Stimulated activated CD4-positive, alpha-beta T cell treated with anti-CD3 and anti-CD28 coated beads, Interleukin-12 subunit alpha, Interleukin-12 subunit beta, amount 100 ng/mL, for 4 hours (primary cell): ENCODE data around the gene GALR3.
"Not testable (repeated sequence)": the region's sequence is repeated elsewhere in the genome, so short reads cannot be mapped to it uniquely, and the experiment has no call there.

Experiments used
- DNase-seq: peaks from one replicate; pipeline ENCODE4 v3.0.0-alpha.2; 2020

GALR3 gene, protein sequence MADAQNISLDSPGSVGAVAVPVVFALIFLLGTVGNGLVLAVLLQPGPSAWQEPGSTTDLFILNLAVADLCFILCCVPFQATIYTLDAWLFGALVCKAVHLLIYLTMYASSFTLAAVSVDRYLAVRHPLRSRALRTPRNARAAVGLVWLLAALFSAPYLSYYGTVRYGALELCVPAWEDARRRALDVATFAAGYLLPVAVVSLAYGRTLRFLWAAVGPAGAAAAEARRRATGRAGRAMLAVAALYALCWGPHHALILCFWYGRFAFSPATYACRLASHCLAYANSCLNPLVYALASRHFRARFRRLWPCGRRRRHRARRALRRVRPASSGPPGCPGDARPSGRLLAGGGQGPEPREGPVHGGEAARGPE

DNA sequence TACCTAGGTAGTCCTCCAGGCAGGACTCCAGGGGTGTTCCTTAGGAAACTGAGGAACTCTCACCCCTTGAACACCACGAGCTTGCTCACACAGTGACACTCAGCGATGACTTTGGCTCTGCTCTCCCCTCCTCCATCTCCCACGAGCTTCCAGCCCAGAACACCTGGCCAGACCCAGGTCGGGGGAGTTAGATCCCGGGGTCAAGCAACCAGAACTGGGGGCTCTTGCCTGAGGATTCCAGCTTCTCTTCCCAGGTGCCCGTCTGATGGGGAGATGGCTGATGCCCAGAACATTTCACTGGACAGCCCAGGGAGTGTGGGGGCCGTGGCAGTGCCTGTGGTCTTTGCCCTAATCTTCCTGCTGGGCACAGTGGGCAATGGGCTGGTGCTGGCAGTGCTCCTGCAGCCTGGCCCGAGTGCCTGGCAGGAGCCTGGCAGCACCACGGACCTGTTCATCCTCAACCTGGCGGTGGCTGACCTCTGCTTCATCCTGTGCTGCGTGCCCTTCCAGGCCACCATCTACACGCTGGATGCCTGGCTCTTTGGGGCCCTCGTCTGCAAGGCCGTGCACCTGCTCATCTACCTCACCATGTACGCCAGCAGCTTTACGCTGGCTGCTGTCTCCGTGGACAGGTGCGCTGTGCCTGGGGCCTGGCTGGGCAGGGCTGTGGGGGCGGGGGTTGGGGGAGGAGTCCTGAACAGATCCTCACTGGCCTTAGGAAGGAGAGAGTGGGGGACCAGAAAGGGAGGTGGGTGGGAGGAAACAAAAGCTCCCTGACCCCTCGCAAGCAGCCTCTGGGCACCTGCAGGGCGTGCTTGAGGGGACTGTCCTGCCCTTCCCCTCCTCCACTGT is at the start of gene GALR3:
Gene GALR3, plus strand, starts transcription at position 249 of the 852 bp plus-strand sequence. Its CDS starts 25 bp downstream, at position 274.
- DNase-seq: no peak

DNA sequence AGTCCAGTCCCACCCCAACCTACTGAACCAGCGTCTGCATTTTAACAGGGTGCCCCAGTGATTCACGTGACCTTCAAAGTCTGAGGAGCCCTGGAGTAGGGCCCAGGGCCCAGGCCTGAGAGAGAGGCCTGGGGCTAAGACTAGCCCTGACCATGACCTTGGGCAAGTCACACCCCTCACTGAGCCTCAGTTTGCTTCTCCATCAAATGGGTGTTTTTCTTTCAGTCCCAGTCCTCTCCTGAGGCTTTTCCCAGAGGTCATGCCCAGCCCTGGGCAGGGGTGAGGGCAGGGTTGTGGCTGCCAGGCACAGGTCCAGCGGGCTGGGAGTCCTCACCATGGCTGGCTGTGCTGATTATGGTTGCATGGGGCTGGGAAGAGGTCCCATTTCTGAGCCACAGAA is 48.5 kb upstream of the GALR3 start:
- no peak for DNase-seq

DNA sequence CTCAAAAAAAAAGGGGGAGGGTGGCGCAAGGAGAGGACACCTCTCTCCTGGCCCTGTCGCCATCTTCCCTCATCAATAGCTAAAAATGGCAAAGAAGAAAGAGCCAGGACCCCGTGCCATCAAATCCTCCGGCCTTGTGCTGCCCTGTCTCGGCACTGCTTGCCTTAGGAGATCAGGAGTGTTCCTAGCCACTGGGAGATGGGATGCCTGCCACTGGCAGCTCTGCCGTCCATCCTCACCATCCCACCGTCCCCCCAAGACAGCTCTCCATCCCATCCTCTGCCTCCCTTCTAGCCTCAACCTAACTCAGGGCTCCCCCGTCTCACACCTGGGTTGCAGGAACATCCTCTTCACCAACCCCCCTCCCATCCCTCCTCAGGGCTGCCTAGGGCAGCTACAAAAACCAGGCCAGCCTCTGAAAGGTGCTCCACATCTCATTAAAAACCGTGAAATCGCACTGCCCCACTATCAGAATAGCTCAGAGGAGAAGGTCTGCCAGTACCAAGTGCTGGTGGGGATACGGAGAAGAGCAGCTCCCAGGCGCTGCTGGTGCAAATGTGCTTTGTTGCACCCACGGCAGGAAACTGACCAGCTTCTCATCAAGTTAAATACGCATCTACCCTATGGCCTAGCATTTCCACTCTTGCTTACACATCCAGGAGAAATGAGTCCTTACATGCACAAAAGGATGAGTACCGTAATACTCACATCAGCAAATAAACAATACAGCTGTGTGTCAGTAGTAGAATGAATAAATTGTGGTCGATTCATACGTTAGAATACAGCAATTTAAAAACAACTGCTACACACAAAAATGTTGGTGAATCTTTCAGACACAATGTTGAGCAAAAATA is 47.2 kb upstream of the GALR3 start:
- no peak for DNase-seq

DNA sequence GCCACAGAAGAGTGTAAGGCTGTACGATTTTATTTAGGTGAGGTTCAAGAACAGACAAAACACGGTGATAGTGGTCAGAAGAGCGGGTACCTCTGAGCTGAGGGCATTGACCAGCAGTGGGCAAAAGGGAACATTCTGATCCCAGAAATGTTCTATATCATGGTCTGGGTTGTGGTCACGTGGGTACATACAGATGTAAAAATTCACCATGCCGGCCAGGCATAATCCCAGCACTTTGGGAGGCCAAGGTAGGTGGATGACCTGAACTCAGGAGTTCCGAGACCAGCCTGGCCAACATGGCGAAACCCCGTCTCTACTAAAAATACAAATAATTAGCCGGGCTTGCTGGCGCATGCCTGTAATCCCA is 46.6 kb upstream of the GALR3 start:
- no peak for DNase-seq

DNA sequence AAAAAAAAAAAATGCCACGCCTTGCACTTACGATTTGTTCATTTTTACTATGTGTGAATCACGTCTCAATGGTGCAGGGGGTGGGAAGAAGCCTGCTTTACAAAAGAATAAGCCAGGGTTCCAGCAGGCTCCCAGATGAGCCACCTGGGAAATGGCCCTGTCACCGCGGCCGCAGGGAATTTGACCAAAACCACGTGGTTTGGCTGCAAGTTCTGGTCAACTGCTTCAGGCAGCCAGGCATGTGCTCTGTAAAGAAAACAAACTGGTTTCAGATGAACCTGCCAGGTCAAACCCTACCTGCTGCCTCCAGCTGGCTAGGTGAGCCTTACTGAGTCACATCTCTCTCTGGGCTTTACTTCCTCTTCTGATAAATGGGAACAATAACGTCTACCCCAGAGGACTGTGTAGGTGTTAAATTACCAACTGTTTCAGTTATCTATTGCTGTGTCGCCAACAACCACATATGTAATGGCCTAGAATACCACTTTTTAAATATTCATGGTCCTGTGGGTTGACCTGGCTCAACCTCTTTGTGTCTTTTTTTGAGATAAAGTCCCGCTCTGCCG is 46.0 kb upstream of the GALR3 start:
- DNase-seq: no peak

DNA sequence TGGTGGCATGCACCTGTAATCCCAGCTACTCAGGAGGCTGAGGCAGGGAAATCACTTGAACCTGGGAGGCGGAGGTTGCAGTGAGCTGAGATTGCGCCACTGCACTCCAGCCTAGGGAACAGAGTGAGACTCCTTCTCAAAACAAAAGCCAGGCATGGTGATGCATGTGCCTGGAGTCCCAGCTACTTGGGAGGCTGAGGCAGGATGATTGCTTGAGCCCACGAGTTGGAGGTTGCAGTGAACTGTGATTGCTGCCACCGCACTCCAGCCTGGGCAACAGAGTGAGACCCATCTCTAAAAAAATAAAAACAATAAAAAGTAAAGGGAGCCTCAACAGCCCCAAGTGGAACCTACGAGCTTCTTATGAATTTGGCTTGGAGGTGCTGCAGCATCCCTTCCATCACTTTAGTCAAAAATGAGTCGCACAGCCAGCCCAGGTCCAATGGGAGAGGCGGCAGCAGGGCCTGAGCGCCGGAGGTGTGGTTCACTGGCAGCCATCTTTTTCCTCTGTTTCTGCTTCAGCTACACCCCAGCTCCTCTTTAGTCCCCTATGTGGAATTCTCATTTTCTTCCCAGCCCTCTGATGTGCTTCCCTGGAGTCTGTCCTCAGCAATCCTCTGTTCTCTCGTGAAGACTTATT is 44.7 kb upstream of the GALR3 start:
- DNase-seq: no peak

DNA sequence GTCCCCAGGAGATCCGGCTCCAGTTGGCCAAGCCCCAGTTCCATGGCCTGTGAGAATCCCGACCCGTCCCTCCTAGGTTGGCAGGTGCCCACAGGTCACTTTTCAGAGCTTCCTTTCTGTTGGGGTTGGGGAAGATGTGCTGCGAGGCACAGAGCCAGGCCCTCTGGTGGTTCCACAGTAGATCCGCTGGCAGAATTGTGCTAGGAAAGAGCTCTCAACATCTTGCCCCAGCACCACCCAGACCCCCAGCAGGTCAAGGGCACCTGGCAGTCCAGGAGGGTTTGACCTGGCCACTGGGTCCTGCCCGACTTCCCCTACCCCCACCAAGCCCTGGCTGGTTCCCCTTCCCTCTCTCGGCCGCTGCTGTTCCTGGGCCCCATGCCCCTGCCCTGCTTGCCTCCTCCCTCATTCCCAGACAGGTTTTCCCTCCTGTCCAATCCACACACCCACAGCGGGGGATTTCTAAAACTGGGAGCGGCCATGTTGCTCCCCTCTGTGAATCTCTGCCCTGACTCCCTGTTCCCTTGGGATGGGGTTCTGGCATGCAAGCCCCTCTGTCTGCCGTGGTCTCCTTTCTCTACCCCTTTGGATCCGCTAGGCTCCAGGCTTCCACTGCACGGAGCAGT is 41.6 kb upstream of the GALR3 start:
- no peak for DNase-seq

DNA sequence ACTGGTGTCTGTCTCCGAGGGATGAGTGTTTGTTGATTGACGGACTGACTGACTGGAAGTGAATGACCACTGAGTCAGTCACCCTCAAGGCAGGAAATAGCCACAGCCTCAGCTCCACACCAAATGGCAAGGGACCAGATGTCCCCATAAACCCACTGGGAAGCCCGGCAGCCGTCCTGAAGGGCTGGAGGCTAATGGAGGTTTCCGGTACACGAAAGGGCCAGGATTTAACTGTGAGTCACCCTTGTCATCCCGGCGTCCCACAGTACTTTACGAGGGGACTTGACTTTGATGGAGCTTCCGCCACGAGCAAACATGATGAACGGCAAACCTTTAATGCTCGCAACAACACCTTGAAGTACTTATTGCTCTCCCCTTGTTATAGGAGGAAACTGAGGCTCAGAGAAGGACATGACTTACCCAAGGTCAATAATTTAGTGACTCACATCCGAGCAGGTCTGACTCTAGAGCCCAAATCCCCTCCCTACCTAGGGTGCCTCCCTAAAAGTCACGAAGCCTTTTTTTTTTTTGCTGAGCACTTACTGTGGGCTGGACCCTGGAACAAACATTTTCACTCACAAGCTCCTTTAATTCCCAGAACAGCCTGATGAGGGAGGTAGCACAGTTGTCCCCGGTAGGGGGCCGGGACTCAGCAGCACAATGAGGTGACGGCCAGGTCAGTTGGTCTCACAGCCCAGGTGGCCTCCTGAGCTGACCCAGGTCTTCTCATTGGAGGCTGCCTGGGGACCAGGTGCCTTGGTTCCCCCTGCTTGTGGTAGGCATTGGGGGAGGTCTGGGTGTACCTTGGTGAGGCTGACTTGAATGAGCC is 40.6 kb upstream of the GALR3 start:
- no peak for DNase-seq

DNA sequence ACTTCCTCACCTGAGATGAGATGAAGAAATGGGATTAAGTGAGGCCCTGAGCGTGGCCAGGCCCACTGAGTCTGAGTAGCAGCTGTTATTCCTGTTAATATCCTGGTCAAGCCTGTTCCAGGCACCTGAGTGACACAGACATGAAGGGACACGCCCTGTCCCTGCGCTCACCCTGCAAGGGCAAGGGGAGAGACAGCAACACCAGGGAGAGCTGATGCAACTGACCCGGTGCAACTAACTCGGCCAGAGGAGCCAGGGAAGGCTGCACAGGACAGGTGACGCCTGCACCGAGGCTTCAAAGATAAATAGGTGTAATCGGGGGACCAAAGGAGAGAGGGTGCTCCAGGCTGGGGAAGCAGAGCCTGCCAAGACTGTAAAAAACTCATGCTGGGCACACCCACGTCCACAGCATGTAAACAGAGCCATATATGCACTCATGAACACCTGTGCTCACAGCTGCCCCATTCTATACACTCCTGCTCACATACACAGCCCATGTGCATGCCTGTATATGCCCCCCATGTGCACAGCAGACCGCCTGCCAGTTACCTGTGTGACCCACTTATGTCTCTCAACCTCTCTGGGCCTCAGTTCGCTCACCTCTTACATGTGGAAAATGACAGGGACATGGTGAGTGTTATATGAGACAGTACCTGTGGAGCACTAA is 38.2 kb upstream of the GALR3 start:
- no peak for DNase-seq

DNA sequence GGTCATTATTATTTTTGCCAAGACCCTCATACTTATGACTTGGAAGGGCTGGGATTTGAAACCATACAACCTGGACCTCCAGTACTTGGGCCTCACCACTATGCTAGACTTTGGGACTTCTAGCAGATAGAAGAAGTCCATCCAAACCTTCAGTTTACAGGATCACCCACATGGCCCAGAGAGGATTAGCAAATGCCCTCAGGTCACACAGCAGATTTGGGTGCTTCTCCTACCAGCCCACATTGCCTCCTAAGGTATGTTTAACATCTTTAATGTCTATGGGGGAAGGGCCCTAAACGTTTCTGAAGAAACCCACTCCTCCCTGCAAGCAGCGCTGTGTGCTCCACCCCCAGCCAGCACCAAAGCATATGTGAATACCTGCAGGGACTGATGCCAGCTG is 32.9 kb upstream of the GALR3 start:
- DNase-seq: no peak

DNA sequence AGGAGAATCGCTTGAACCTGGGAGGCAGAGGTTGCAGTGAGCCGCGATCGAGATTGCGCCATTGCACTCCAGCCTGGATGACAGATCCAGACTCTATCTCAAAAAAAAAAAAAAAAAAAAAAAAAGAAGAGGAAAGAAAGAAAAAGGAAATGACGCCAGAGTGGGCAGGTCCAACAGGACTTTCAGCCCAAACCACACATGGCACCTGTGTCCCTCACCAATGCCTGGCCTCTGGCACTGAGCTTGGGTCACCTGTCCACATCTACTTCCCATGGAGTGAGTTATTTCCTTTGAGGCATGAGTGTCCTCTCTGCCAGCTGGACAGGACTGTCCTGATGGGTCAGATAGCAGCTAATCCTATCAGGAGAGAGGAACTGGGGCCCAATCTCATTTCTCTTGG is 30.7 kb upstream of the GALR3 start:
- no peak for DNase-seq

DNA sequence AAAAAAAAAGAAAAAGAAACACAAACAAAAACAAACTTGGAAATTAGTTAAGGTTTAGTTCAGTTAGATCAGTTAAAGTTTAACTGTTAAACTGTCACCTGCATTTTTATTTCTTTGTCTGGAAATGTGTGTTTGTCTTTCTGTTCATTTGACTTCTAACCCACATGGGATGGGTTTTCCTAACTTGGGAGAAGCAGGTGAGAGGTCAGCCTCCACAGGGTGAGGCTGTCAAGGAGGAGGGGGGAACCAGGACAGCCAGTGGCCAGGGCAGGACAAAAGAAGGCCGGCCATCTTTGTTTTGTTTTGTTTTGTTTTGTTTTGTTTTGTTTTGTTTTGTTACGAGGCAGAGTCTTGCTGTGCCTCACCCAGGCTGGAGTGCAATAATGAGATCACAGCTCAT is 28.8 kb upstream of the GALR3 start:
- DNase-seq: no peak

DNA sequence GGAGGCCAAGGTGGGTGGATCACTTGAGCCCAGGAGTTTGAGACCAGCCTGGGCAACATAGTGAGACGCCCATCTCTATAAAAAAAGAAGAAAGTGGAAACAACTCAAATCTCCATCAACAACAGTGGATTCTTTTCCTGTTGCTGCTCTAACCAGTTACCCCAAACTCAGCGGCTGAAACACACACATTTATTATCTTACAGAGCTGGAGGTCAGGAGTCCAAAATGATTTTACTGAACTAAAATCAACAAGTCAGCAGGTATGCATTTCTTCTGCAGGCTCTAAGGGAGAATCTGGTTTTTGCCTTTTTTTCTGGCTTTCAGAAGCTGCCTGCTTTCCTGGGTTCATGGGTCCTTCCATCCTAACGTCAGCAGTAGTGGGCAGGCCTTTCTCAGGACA is 27.1 kb upstream of the GALR3 start:
- DNase-seq: no peak

DNA sequence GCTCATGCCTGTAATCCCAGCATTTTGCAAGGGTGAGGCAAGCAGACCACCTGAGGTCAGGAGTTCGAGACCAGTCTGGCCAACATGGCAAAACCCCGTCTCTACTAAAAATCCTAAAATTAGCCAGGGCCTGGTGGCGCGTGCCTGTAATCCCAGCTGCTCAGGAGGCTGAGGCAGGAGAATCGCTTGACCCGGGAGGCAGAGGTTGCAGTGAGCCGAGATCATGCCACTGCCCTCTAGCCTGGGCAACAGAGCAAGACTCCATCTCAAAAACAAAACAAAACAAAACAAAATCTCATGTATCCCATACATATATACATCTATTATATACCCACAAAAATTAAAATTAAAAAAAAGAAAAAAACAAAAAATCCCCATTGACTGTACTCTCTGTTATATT is 25.9 kb upstream of the GALR3 start:
- DNase-seq: not testable (repeated sequence)

DNA sequence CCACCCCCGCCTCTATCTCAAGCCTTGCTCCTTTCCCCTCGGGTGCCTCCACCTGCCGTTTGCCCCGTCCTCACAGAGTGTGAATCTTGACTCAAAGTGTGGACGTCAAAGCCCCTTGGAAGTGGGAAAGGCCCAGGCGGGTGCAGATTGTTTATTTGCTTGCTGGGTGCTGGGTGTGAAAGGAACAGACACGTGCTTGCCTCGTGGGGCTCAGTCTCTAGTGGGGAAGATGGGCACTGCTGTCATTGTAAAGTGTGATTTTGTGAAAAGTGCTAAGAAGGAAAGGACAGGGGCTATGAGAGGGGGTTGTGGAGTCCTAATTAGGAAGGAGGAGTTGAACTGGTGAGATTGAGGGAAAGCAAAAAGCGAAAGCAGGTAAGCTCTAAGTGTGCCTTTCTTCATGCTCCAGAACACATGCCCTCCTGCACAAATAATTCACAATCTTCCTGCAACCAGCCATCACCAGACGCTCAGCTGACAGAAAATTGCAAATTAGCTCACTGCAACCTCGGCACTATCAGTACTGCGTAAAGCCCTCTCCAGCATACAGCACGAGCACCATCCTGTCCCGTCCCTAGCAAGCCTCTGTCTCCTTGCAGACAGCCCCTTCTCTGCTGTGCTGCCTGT is 25.2 kb upstream of the GALR3 start:
- DNase-seq: no peak

DNA sequence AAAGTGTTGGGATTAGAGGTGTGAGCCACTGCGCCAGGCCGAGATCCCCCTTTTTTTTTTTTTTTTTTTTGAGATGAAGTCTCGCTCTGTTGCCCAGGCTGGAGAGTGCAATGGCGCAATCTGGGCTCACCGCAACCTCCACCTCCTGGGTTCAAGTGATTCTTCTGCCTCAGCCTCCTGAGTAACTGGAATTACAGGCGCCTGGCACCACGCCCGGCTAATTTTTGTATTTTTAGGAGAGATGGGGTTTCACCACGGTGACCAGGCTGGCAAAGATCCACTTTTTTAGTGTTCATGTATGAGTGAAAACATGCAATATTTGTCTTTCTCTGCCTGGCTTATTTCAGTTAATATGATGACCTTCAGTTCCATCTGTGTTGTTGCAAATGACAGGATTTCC is 23.2 kb upstream of the GALR3 start:
- not testable (repeated sequence) for DNase-seq

DNA sequence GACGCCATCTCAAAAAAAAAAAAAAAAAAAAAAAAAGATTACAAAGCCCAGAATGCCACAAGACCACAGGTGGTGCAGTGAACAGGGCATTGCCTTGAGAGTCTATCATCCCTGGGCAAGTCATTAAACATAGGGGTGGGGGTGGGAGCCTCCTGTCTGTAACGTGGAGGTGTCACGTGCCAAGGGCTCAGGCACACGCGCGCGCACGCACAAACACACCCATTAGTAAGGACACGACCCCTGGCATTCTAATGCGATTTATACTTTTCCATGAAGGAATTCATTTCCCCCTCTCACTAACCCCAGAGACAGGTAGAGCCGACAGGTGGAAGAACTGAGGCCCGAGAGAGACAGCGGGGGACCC is 21.3 kb upstream of the GALR3 start:
- DNase-seq: no peak

DNA sequence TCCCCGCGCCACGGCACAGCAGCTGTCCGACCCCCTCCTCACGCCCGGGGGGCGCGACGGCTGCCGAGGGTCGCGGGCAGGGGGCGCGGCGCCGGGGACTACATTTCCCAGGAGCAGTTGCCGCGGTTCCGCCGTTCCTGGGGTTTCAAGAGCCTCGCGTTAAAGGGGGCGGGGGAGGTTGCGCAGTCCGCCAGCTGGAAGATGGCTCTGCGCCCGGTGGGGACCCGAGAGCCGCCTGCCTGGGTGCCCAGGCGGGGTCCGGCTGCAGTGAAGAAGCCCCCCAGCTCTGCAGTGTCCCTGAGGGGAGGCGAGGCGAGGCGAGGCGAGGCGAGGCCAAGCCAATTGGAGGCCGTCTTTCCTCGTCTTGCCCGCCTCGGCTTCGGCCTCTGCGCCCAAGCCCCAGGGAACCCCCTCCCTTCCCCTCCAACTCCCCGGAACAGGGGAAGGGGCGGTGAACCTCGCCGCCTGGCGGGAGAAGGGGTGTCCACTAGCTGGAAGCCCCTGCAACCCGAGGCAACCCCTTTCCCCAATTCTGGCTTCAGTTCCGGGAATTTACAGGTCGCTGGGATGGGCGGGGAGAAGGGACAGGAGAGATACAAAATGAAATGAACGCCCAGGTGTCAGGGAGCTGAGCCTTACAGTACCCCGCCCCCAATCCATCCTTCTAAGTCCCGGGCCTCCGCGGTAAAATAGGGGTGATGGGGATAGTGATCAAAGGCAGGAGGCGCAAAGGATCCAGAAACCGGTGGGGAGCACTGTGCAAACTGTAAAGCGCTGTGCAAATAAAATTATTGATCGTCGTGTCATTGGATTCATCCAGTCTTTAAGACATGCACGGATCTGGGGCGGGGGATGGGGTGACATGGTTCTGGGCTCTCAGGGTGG is 20.6 kb upstream of the GALR3 start:
- DNase-seq: peak; percentile 28

DNA sequence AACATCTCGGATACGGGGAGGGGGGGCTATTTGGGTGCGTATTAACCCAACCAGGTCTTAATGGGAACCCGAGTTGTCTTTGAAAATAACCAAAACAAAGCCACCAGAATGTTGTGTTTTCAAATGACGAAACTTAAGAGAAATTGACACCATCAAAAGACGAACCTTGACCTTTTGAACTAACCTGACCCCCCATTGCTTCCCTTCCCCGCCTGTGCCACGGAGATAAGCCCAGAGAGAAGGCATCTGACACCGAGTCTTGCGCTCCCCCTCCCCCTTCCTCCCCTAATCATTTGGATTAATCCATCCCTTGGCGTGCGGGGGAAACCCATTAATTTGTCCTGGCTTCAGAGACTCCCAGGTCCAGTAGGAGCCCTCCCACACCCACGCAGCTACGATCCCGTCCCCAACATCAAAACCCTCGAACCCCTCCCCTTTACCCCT is 20.0 kb upstream of the GALR3 start:
- DNase-seq: no peak
